Measurements from ENCODE around the gene DNAJC16.
A peak's percentile ranks its signal among the peaks of the same experiment; 100 is the strongest.

Gene DNAJC16

DNA sequence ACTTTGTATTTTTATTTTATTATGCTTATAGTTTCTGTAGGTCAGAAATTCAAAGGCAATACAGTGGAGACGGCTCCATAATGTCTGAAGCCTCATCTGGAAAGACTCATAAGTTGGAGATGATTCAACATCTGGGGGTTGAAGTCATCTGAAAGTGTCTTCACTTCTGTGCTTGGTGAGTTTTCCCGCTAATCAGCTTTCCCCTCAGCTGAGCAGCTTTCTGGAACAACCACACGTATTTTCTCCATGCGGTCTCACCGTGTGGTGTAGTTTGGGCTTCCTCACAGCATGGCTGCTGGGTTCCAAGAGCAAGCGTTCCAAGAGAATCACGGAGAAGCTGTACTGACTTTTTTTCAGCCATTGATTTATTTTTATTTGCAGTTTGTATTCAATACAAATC lies 83.0 kb downstream of the DNAJC16 start:
- ATAC-seq: no peak
- no peak for TF ChIP-seq SNAI2 (CRISPR knock-in tag; IDR thresholded peaks at IDR 0.05)
- 0 out of 2 replicates have a peak, but pooled peaks have one; percentile 72 for TF ChIP-seq ZNF565 (CRISPR knock-in tag; conservative IDR thresholded peaks at IDR 0.05; ENCODE audit: low read depth)

DNA sequence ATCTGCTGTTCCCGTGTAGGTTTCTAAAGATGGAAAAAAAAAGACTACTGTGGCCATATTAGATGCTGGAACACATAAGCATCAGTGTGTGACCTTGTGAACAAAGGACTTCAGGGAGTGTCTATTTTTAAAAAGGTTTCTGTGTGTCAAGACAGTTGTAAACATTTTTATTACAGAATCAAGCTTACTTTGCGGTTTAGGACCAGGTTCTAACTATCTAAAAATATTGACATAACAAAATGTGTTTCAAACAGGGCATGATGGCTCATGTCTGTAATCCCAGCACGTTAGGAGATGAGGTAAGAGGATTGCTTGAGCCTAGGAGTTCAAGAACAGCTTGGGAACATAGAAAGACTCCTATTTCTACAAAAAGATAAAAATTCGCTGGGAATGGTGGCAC lies 83.5 kb downstream of the DNAJC16 start:
- no peak for ATAC-seq
- TF ChIP-seq GLIS3 (CRISPR knock-in tag; IDR thresholded peaks at IDR 0.05): no peak
- TF ChIP-seq ZNF8 (CRISPR knock-in tag; IDR thresholded peaks at IDR 0.05): no peak
- TF ChIP-seq ESRRG (CRISPR knock-in tag; IDR thresholded peaks at IDR 0.05): no peak
- TF ChIP-seq, protein P1, sequence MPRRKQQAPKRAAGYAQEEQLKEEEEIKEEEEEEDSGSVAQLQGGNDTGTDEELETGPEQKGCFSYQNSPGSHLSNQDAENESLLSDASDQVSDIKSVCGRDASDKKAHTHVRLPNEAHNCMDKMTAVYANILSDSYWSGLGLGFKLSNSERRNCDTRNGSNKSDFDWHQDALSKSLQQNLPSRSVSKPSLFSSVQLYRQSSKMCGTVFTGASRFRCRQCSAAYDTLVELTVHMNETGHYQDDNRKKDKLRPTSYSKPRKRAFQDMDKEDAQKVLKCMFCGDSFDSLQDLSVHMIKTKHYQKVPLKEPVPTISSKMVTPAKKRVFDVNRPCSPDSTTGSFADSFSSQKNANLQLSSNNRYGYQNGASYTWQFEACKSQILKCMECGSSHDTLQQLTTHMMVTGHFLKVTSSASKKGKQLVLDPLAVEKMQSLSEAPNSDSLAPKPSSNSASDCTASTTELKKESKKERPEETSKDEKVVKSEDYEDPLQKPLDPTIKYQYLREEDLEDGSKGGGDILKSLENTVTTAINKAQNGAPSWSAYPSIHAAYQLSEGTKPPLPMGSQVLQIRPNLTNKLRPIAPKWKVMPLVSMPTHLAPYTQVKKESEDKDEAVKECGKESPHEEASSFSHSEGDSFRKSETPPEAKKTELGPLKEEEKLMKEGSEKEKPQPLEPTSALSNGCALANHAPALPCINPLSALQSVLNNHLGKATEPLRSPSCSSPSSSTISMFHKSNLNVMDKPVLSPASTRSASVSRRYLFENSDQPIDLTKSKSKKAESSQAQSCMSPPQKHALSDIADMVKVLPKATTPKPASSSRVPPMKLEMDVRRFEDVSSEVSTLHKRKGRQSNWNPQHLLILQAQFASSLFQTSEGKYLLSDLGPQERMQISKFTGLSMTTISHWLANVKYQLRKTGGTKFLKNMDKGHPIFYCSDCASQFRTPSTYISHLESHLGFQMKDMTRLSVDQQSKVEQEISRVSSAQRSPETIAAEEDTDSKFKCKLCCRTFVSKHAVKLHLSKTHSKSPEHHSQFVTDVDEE (CRISPR knock-in tag; IDR thresholded peaks at IDR 0.05): no peak
- no peak for TF ChIP-seq TOX (CRISPR knock-in tag; IDR thresholded peaks at IDR 0.05; ENCODE audit: borderline replicate concordance)
- no peak for TF ChIP-seq ARNTL (CRISPR knock-in tag; IDR thresholded peaks at IDR 0.05; ENCODE audit: borderline replicate concordance, low read depth)
- no peak for TF ChIP-seq PPARA (CRISPR knock-in tag; IDR thresholded peaks at IDR 0.05; ENCODE audit: borderline replicate concordance)
- TF ChIP-seq ISL1 (CRISPR knock-in tag; IDR thresholded peaks at IDR 0.05): no peak

DNA sequence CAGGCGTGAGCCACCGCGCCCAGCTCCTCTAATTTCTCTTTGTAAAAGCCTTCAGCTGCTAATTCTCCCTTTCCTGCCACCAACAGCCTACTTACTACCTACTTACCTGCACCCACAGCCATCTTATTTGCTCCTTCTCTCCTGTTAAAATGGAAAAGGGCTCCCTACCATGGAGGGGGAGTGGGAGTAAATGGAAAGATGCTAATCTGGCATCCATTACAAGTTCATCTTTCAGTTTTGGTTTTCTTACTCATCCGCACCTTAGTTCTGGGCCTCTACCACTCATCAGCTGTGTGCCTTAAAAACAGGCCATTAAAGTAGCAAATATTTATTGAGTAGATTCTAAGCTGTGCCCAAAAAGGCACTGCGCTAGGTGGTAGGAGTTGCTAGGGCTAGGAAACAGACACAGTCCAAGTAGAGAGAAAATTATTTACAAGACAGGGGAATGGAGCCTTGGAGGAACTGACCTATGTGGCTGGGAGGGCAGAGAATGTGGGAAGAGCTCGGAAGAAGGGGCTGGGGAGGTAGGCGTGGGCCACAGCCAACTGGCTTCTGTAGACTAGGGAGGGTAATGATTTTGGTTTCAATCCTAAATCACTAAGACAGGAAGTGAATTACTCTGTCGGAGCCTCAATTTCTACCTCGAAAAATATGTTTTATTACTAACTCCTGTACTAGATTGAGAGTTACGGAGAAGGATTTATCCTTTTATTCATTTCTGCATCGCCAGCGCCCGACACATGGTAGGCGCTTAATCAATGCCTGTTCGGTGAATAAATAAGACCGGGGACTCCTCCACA lies 89.9 kb downstream of the DNAJC16 start:
- peak; percentile 48 for ATAC-seq
- TF ChIP-seq, protein P2, sequence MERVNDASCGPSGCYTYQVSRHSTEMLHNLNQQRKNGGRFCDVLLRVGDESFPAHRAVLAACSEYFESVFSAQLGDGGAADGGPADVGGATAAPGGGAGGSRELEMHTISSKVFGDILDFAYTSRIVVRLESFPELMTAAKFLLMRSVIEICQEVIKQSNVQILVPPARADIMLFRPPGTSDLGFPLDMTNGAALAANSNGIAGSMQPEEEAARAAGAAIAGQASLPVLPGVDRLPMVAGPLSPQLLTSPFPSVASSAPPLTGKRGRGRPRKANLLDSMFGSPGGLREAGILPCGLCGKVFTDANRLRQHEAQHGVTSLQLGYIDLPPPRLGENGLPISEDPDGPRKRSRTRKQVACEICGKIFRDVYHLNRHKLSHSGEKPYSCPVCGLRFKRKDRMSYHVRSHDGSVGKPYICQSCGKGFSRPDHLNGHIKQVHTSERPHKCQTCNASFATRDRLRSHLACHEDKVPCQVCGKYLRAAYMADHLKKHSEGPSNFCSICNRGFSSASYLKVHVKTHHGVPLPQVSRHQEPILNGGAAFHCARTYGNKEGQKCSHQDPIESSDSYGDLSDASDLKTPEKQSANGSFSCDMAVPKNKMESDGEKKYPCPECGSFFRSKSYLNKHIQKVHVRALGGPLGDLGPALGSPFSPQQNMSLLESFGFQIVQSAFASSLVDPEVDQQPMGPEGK (CRISPR knock-in tag; IDR thresholded peaks at IDR 0.05; ENCODE audit: borderline replicate concordance): no peak
- TF ChIP-seq GLIS3 (CRISPR knock-in tag; IDR thresholded peaks at IDR 0.05) (no peak), SNAI2 (CRISPR knock-in tag; IDR thresholded peaks at IDR 0.05) (no peak), ARNTL (CRISPR knock-in tag; IDR thresholded peaks at IDR 0.05; ENCODE audit: borderline replicate concordance, low read depth) (no peak), ZNF70 (CRISPR knock-in tag; IDR thresholded peaks at IDR 0.05) (no peak), TCF4 (CRISPR knock-in tag; IDR thresholded peaks at IDR 0.05; ENCODE audit: borderline replicate concordance) (no peak), ESRRG (CRISPR knock-in tag; IDR thresholded peaks at IDR 0.05) (no peak), TOX (CRISPR knock-in tag; IDR thresholded peaks at IDR 0.05; ENCODE audit: borderline replicate concordance) (no peak), OSR1 (CRISPR knock-in tag; IDR thresholded peaks at IDR 0.05) (no peak), PPARA (CRISPR knock-in tag; IDR thresholded peaks at IDR 0.05; ENCODE audit: borderline replicate concordance) (no peak), CSDC2 (CRISPR knock-in tag; IDR thresholded peaks at IDR 0.05) (no peak), ZNF565 (CRISPR knock-in tag; conservative IDR thresholded peaks at IDR 0.05; ENCODE audit: low read depth) (no peak), ZFP30 (CRISPR knock-in tag; IDR thresholded peaks at IDR 0.05) (no peak)
- TF ChIP-seq, protein P3, sequence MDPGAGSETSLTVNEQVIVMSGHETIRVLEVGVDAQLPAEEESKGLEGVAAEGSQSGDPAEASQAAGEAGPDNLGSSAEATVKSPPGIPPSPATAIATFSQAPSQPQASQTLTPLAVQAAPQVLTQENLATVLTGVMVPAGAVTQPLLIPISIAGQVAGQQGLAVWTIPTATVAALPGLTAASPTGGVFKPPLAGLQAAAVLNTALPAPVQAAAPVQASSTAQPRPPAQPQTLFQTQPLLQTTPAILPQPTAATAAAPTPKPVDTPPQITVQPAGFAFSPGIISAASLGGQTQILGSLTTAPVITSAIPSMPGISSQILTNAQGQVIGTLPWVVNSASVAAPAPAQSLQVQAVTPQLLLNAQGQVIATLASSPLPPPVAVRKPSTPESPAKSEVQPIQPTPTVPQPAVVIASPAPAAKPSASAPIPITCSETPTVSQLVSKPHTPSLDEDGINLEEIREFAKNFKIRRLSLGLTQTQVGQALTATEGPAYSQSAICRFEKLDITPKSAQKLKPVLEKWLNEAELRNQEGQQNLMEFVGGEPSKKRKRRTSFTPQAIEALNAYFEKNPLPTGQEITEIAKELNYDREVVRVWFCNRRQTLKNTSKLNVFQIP (CRISPR knock-in tag; IDR thresholded peaks at IDR 0.05; ENCODE audit: borderline replicate concordance, low read depth): no peak
- TF ChIP-seq, protein P4, sequence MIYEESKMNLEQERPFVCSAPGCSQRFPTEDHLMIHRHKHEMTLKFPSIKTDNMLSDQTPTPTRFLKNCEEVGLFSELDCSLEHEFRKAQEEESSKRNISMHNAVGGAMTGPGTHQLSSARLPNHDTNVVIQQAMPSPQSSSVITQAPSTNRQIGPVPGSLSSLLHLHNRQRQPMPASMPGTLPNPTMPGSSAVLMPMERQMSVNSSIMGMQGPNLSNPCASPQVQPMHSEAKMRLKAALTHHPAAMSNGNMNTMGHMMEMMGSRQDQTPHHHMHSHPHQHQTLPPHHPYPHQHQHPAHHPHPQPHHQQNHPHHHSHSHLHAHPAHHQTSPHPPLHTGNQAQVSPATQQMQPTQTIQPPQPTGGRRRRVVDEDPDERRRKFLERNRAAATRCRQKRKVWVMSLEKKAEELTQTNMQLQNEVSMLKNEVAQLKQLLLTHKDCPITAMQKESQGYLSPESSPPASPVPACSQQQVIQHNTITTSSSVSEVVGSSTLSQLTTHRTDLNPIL (CRISPR knock-in tag; IDR thresholded peaks at IDR 0.05; ENCODE audit: low read depth): no peak
- TF ChIP-seq, protein P1 (CRISPR knock-in tag; IDR thresholded peaks at IDR 0.05): no peak

Measured in SK-N-SH treated with all-trans-retinoic acid at 6 μM for 48 hours (cell line).